H1 (cell line): Measurements from ENCODE around the gene CAB39L. TPM values are rescaled to one million over a fixed set of nuclear protein-coding genes. Genes with fewer than 3 reads are reported as not detected.
A peak's percentile ranks its signal among the peaks of the same experiment; 100 is the strongest.

ENCODE experiments used
- CTCF ChIA-PET: fragments of 300-600 bp; sonication (Branson Sonifier 250); formaldehyde crosslinking; loops from one replicate; lab custom pipeline; 2021; ENCODE audit not compliant: partially characterized antibody; lab: Charles Lee
- POLR2A ChIA-PET: fragments of 300-600 bp; sonication (Branson Sonifier 250); formaldehyde crosslinking; loops from one replicate; lab custom pipeline; 2021; ENCODE audit warnings: inconsistent platforms; ENCODE audit not compliant: partially characterized antibody; lab: Charles Lee
- DNase-seq, 2 experiments: peaks; one replicate each; pipeline versions ENCODE4 v3.0.0 to v3.0.0-alpha.2; 2010 to 2022; ENCODE audit warnings: low spot score in 2 of 2, low read depth in 1 of 2, mixed read lengths in 1 of 2
- FAIRE-seq: peaks from 2 replicates; lab custom pipeline; 2011; peaks lifted over from hg19 to GRCh38; lab: Jason Lieb, UNC
- H2AFZ ChIP-seq: 2 replicates; pipeline ENCODE4 v1.8.1; 2012; ENCODE audit warnings: low read length, inconsistent platforms
- H2AK5ac ChIP-seq: 2 replicates; pipeline ENCODE4 v1.6.1; 2013; ENCODE audit warnings: low read depth, low read length
- H2BK120ac ChIP-seq: replicated peaks from 2 replicates; pipeline ENCODE3; 2013; ENCODE audit warnings: low read depth, low read length, inconsistent platforms
- H2BK12ac ChIP-seq: 2 replicates; pipeline ENCODE4 v1.6.1; 2013; ENCODE audit warnings: low read depth, low read length
- H2BK15ac ChIP-seq: 2 replicates; pipeline ENCODE4 v1.6.1; 2013; ENCODE audit warnings: low read length
- H2BK20ac ChIP-seq: 2 replicates; pipeline ENCODE4 v1.6.1; 2013; ENCODE audit warnings: low read length
- H2BK5ac ChIP-seq: 2 replicates; pipeline ENCODE4 v1.6.1; 2013; ENCODE audit warnings: low read depth, low read length
- H3K14ac ChIP-seq: 2 replicates; pipeline ENCODE4 v1.6.1; 2013; ENCODE audit warnings: inconsistent platforms; ENCODE audit not compliant: insufficient read length
- H3K18ac ChIP-seq: 2 replicates; pipeline ENCODE4 v1.6.1; 2013; ENCODE audit warnings: low read length; ENCODE audit errors: extremely low read depth
- H3K23ac ChIP-seq: 2 replicates; pipeline ENCODE4 v1.6.1; 2013; ENCODE audit warnings: inconsistent platforms; ENCODE audit not compliant: insufficient read length
- H3K23me2 ChIP-seq: 2 replicates; pipeline ENCODE4 v1.6.1; 2013; ENCODE audit warnings: low read depth, low read length
- H3K27ac ChIP-seq: 2 replicates; pipeline ENCODE4 v1.6.1; 2011; ENCODE audit warnings: low read depth, low read length, inconsistent platforms
- H3K27me3 ChIP-seq, 4 experiments: replicated peaks in 1 of 4; 1 replicate in 1 of 4; 2 replicates in 3 of 4; pipeline versions ENCODE4 v1.6.1 to v1.8.1; 2011 to 2013; ENCODE audit warnings: low read length in 3 of 4, mild to moderate bottlenecking in 3 of 4, inconsistent platforms in 2 of 4, mixed read lengths in 2 of 4, moderate library complexity in 1 of 4; ENCODE audit not compliant: control insufficient read depth in 3 of 4, insufficient read depth in 3 of 4; ENCODE audit errors: extremely low read depth in 1 of 4
- H3K36me3 ChIP-seq, 4 experiments: 2 replicates each; pipeline versions ENCODE4 v1.6.1 to v1.8.1; 2011 to 2013; ENCODE audit warnings: mild to moderate bottlenecking in 4 of 4, low read length in 3 of 4, moderate library complexity in 2 of 4, control low read depth in 1 of 4, inconsistent platforms in 1 of 4; ENCODE audit not compliant: insufficient read depth in 4 of 4, control insufficient read depth in 2 of 4
- H3K4ac ChIP-seq: replicated peaks from 2 replicates; pipeline ENCODE3; 2013; ENCODE audit warnings: low read length, low read depth, mixed read lengths, inconsistent platforms; ENCODE audit not compliant: insufficient read length
- H3K4me1 ChIP-seq, 4 experiments: replicated peaks in 1 of 4; 1 replicate in 1 of 4; 2 replicates in 3 of 4; pipeline versions ENCODE4 v1.6.1 to v1.8.1; 2011 to 2013; ENCODE audit warnings: low read length in 3 of 4, inconsistent platforms in 2 of 4, mixed read lengths in 1 of 4; ENCODE audit not compliant: insufficient read depth in 4 of 4, control insufficient read depth in 3 of 4
- H3K4me2 ChIP-seq, 2 experiments: 2 replicates each; pipeline versions ENCODE4 v1.6.1 to v1.8.1; 2011 to 2013; ENCODE audit warnings: low read depth in 2 of 2, low read length in 2 of 2, control low read depth in 1 of 2, inconsistent platforms in 1 of 2, mild to moderate bottlenecking in 1 of 2; ENCODE audit not compliant: insufficient read depth in 1 of 2
- H3K4me3 ChIP-seq, 4 experiments: fragments of 200-600, 300-600 bp in 1 of 4; sonication (generic), shearing (Covaris generic), sonication (Bioruptor Twin) in 1 of 4; 2 replicates each; pipeline versions ENCODE4 v1.5.1 to v1.8.1; 2011 to 2016; ENCODE audit warnings: low read length in 4 of 4, low read depth in 3 of 4, control low read depth in 2 of 4, inconsistent platforms in 2 of 4, mild to moderate bottlenecking in 2 of 4, mixed read lengths in 1 of 4, moderate library complexity in 1 of 4; ENCODE audit not compliant: insufficient read depth in 2 of 4; ENCODE audit errors: extremely low read depth in 1 of 4
- H3K56ac ChIP-seq: replicated peaks from 2 replicates; pipeline ENCODE3; 2013; ENCODE audit warnings: low read depth, mild to moderate bottlenecking, mixed read lengths, low read length, inconsistent platforms; ENCODE audit not compliant: insufficient read length
- H3K79me1 ChIP-seq: 2 replicates; pipeline ENCODE4 v1.6.1; 2013; ENCODE audit warnings: low read depth, low read length, control low read depth
- H3K79me2 ChIP-seq, 2 experiments: 2 replicates each; pipeline versions ENCODE4 v1.6.1 to v1.8.1; 2012 to 2013; ENCODE audit warnings: low read length in 2 of 2, mild to moderate bottlenecking in 2 of 2, inconsistent platforms in 1 of 2; ENCODE audit not compliant: insufficient read depth in 2 of 2, control insufficient read depth in 1 of 2
- H3K9ac ChIP-seq, 4 experiments: replicated peaks in 1 of 4; 1 replicate in 1 of 4; 2 replicates in 3 of 4; pipeline versions ENCODE4 v1.6.1 to v1.8.1; 2011 to 2013; ENCODE audit warnings: low read depth in 3 of 4, low read length in 3 of 4, control low read depth in 2 of 4, mild to moderate bottlenecking in 2 of 4, moderate library complexity in 2 of 4, inconsistent platforms in 1 of 4; ENCODE audit errors: extremely low read depth in 1 of 4
- H3K9me3 ChIP-seq, 2 experiments: 2 replicates each; pipeline versions ENCODE4 v1.6.1 to v1.8.1; 2012 to 2013; ENCODE audit warnings: mild to moderate bottlenecking in 2 of 2, moderate library complexity in 2 of 2, control low read depth in 1 of 2, inconsistent platforms in 1 of 2, low read depth in 1 of 2, low read length in 1 of 2, mixed read lengths in 1 of 2; ENCODE audit not compliant: insufficient read depth in 2 of 2
- H4K20me1 ChIP-seq, 2 experiments: replicated peaks in 1 of 2; 2 replicates each; pipeline versions ENCODE3 to v1.8.1; 2011 to 2013; ENCODE audit warnings: inconsistent platforms in 2 of 2, low read length in 2 of 2, mild to moderate bottlenecking in 1 of 2; ENCODE audit not compliant: insufficient read depth in 2 of 2, control insufficient read depth in 1 of 2
- H4K5ac ChIP-seq: 2 replicates; pipeline ENCODE4 v1.6.1; 2013; ENCODE audit warnings: low read length, low read depth, mixed read lengths, inconsistent platforms; ENCODE audit not compliant: insufficient read length
- H4K8ac ChIP-seq: 2 replicates; pipeline ENCODE4 v1.8.0; 2013; ENCODE audit warnings: mild to moderate bottlenecking, moderate library complexity, low read length, inconsistent platforms; ENCODE audit not compliant: insufficient read depth; ENCODE audit errors: extremely low read depth
- H4K91ac ChIP-seq: replicated peaks from 2 replicates; pipeline ENCODE3; 2013; ENCODE audit warnings: low read length, mixed read lengths, inconsistent platforms; ENCODE audit not compliant: insufficient read length
- BACH1 ChIP-seq: IDR thresholded peaks from 2 replicates; pipeline ENCODE4 v1.6.1; 2012; ENCODE audit warnings: low read length, improper control_type of control experiment
- CTBP2 ChIP-seq: IDR thresholded peaks from 2 replicates; pipeline ENCODE4 v1.7.0; 2011; ENCODE audit warnings: borderline replicate concordance, mild to moderate bottlenecking, moderate library complexity, mixed read lengths, low read length; ENCODE audit not compliant: insufficient read depth, insufficient read length
- CTCF ChIP-seq, 3 experiments: IDR thresholded peaks; 1 replicate in 2 of 3; 2 replicates in 1 of 3; pipeline versions ENCODE4 v1.5.1 to v1.6.1; 2011; ENCODE audit warnings: low read length in 3 of 3, mild to moderate bottlenecking in 3 of 3, inconsistent platforms in 2 of 3, low read depth in 1 of 3, moderate library complexity in 1 of 3; ENCODE audit not compliant: insufficient read depth in 1 of 3; ENCODE audit errors: control extremely low read depth in 1 of 3
- EGR1 ChIP-seq: IDR thresholded peaks from 2 replicates; pipeline ENCODE4 v1.6.1; 2011; ENCODE audit warnings: low read depth, low read length, borderline replicate concordance
- HDAC6 ChIP-seq: IDR thresholded peaks from one replicate; pipeline ENCODE4 v1.7.1; 2012; ENCODE audit warnings: low read depth, mild to moderate bottlenecking, inconsistent platforms, low read length, moderate library complexity
- JUN ChIP-seq: IDR thresholded peaks from 2 replicates; pipeline ENCODE4 v1.6.1; 2011; ENCODE audit warnings: low read depth, mild to moderate bottlenecking, improper control_type of control experiment, low read length
- PHF8 ChIP-seq: fragments of 200-600 bp; sonication (generic); conservative IDR thresholded peaks from 2 replicates; pipeline ENCODE4 v1.7.1; 2012; ENCODE audit warnings: low read depth, mild to moderate bottlenecking, inconsistent platforms, low read length, moderate library complexity
- SIN3A ChIP-seq, 2 experiments: IDR thresholded peaks in 1 of 2; conservative IDR thresholded peaks in 1 of 2; 2 replicates each; pipeline ENCODE4 v1.6.1; 2011 to 2012; ENCODE audit warnings: low read length in 2 of 2, improper control_type of control experiment in 1 of 2, low read depth in 1 of 2, mild to moderate bottlenecking in 1 of 2
- SIRT6 ChIP-seq: IDR thresholded peaks from one replicate; pipeline ENCODE4 v1.7.1; 2012; ENCODE audit warnings: low read length, inconsistent platforms
- SP4 ChIP-seq: IDR thresholded peaks from 2 replicates; pipeline ENCODE4 v1.6.1; 2012; ENCODE audit warnings: low read length, inconsistent platforms
- TBP ChIP-seq: IDR thresholded peaks from 2 replicates; pipeline ENCODE4 v1.6.1; 2011; ENCODE audit warnings: low read depth, low read length, improper control_type of control experiment
- ZNF274 ChIP-seq: IDR thresholded peaks from 2 replicates; pipeline ENCODE4 v1.7.0; 2012; ENCODE audit warnings: low read length, borderline replicate concordance; ENCODE audit errors: extremely low read depth
- WGBS, 2 experiments: shearing (Covaris generic) in 1 of 2; methylation state at CpG; one replicate each; pipeline versions ENCODE4 v1.1.6 to v1.1.7; 2013 to 2015; ENCODE audit warnings: low lambda C conversion rate in 2 of 2, mixed read lengths in 2 of 2, inconsistent platforms in 1 of 2, low coverage in 1 of 2, missing lambda C conversion rate in 1 of 2; ENCODE audit not compliant: insufficient replicate concordance in 2 of 2, insufficient coverage in 1 of 2, insufficient read length in 1 of 2; ENCODE audit errors: extremely low coverage in 1 of 2, missing lambda C conversion rate in 1 of 2; 5-methylcytosine and 5-hydroxymethylcytosine counted together
- polyA plus RNA-seq, 7 experiments: library from polyadenylated mRNA; depleted of rRNA in 3 of 7; stranded (reverse) in 5 of 7; unstranded in 2 of 7; fragments of >200 nt in 5 of 7; fragments of 200-250 nt in 2 of 7; gene quantifications; 1 replicate in 5 of 7; 2 replicates in 1 of 7; 4 replicates in 1 of 7; pipeline versions ENCODE4 v1.2.1 to v1.2.3, GENCODE V29; 2011 to 2013; ENCODE audit warnings: missing spikeins in 2 of 7, mixed read lengths in 2 of 7
- total RNA-seq: library from RNA; stranded (reverse); fragmentation: NEBNext Ultra II Directional; extraction: Animal tissue kit (Norgen Biotek cat#: 25700); gene quantifications from 2 replicates; pipeline ENCODE4 v1.2.1, GENCODE V29; 2021

CAB39L gene
- total and polyA plus RNA-seq, 2 of the 8 experiments (the other 6 are each of a cell fraction or from before 2014, with no cell fraction given) = 2.5 to 4.8 TPM

- Histone ChIP-seq H3K79me2 (no peaks in the 10 kb centered on the region), H3K4me2 (no peak overlapping the region), H3K79me1 (no peaks in the 10 kb centered on the region), H3K18ac (no peak overlapping the region), H4K5ac (no peak overlapping the region), H3K9me3 (no peaks in the 10 kb centered on the region), H3K23ac (no peak overlapping the region), H2BK12ac (no peak overlapping the region), H2AK5ac (no peak overlapping the region), H3K4me3 (no peak overlapping the region), H2BK5ac (no peak overlapping the region), H3K9ac (no peak overlapping the region), H4K91ac (no peak overlapping the region), H3K27me3 (no peaks in the 10 kb centered on the region), H3K36me3 (no peaks in the 10 kb centered on the region), H2BK120ac (no peak overlapping the region), H3K4me1 (no peaks in the 10 kb centered on the region), H4K8ac (no peak overlapping the region), H3K23me2 (peaks cover 2% of the 10 kb centered on the region; the same call in 1 of the 2 replicates), H4K20me1 (no peaks in the 10 kb centered on the region), H2BK20ac (no peak overlapping the region), H3K27ac (no peak overlapping the region), H2AFZ (0 out of 2 replicates have a peak overlapping the region, but pooled peaks have one; percentile 41), H3K56ac (no peak overlapping the region), H2BK15ac (no peak overlapping the region), H3K14ac (no peak overlapping the region), H3K4ac (no peak overlapping the region)
- WGBS, 2 experiments = 69% methylated on average over 6 of the region's 6 CpGs; no CpG with 5 or more reads in 1 of the 2 experiments
- no peak for FAIRE-seq
- peak in 1 of 2 experiments; percentile 38 for DNase-seq
- CTCF ChIA-PET = interaction anchor here (0.6 to 1.7 kb wide), 6 partner anchors 9 to 171 kb away, joined by 3 to 5 read pairs (median 4); no protein-coding TSS in a partner anchor
- POLR2A ChIA-PET = interaction anchor here (0.5 to 1.0 kb wide), 2 partner anchors 11 to 494 kb away, joined by 3 read pairs; no protein-coding TSS in a partner anchor
- TF ChIP-seq EGR1 = no peak
- TF ChIP-seq ZNF274 = no peak
- TF ChIP-seq HDAC6 = no peak
- no peak for TF ChIP-seq CTBP2
- no peak for TF ChIP-seq CTCF (IDR thresholded peaks at IDR 0.05; ENCODE audit: control extremely low read depth in 1 of 3, insufficient read depth in 1 of 3, low read depth in 1 of 3, low read length in 3 of 3)
- TF ChIP-seq SIRT6 = no peak
- TF ChIP-seq JUN = no peak
- no peak for TF ChIP-seq SP4
- TF ChIP-seq PHF8 = no peak
- TF ChIP-seq BACH1 = no peak
- no peak for TF ChIP-seq SIN3A (conservative IDR thresholded peaks at IDR 0.05 in 1 of 2, IDR thresholded peaks at IDR 0.05 in 1 of 2; ENCODE audit: low read depth in 1 of 2, low read length in 2 of 2)
- TF ChIP-seq TBP = no peak
These were observed 148.6 kb downstream of the CAB39L start for GRCh38 chr13:49295244-49295643.
